Measurements from ENCODE around the gene ENTREP1.
"Not testable (repeated sequence)": the region's sequence is repeated elsewhere in the genome, so short reads cannot be mapped to it uniquely, and the experiment has no call there.

Gene ENTREP1

GRCh38 chr9:69433968-69434367 is 109.0 kb downstream of the ENTREP1 start:
- no peak overlapping the region for H3K27ac ChIP-seq
- TF ChIP-seq, protein P1, sequence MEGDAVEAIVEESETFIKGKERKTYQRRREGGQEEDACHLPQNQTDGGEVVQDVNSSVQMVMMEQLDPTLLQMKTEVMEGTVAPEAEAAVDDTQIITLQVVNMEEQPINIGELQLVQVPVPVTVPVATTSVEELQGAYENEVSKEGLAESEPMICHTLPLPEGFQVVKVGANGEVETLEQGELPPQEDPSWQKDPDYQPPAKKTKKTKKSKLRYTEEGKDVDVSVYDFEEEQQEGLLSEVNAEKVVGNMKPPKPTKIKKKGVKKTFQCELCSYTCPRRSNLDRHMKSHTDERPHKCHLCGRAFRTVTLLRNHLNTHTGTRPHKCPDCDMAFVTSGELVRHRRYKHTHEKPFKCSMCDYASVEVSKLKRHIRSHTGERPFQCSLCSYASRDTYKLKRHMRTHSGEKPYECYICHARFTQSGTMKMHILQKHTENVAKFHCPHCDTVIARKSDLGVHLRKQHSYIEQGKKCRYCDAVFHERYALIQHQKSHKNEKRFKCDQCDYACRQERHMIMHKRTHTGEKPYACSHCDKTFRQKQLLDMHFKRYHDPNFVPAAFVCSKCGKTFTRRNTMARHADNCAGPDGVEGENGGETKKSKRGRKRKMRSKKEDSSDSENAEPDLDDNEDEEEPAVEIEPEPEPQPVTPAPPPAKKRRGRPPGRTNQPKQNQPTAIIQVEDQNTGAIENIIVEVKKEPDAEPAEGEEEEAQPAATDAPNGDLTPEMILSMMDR (conservative IDR thresholded peaks at IDR 0.05), result no peak
- no peak for TF ChIP-seq ZFX (IDR thresholded peaks at IDR 0.05)

GRCh38 chr9:69439654-69440053 is 114.6 kb downstream of the ENTREP1 start:
- not testable (repeated sequence) for H3K27ac ChIP-seq

- H3K27ac ChIP-seq, result not testable (repeated sequence)
Observed at GRCh38 chr9:69440254-69440955, 115.4 kb downstream of the ENTREP1 start.

Measured in C4-2B (cell line).